MM.1S (cell line): ENCODE measurements around the gene C1orf210.

ENCODE experiments used
- EZH2 ChIP-seq: fragments of 300-600 bp; sonication (generic); optimal IDR thresholded peaks from 2 replicates; pipeline ENCODE3; 2017; ENCODE audit warnings: low read depth, mild to moderate bottlenecking, antibody characterized with exemption, low read length, mixed read lengths
- TF ChIP-seq, protein P1 (sequence below): fragments of 300-600 bp; sonication (generic); IDR thresholded peaks from 2 replicates; pipeline ENCODE4 v1.5.1; 2016; ENCODE audit warnings: antibody characterized with exemption, low read length, mixed read lengths

DNA sequence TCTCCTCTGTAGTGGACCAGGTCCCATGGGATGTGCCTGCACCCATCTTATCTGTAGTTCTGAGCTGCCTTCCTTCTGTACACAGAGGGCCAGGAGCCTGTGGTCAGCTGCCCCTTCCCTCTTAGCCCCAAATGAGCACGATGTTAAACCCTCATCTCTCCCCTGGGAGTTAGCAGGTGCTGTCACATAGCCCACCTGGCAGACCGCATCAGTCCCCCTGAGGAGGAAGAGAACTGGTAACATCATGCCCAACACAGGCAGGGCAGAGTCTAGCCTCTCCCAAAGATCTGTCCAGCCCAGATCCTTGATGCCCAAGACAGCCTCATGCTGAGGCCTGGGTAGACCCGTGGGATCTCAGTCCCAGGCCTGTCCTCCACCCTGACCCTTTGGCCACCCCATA is 20.1 kb upstream of the C1orf210 start:
- TF ChIP-seq, protein P1, sequence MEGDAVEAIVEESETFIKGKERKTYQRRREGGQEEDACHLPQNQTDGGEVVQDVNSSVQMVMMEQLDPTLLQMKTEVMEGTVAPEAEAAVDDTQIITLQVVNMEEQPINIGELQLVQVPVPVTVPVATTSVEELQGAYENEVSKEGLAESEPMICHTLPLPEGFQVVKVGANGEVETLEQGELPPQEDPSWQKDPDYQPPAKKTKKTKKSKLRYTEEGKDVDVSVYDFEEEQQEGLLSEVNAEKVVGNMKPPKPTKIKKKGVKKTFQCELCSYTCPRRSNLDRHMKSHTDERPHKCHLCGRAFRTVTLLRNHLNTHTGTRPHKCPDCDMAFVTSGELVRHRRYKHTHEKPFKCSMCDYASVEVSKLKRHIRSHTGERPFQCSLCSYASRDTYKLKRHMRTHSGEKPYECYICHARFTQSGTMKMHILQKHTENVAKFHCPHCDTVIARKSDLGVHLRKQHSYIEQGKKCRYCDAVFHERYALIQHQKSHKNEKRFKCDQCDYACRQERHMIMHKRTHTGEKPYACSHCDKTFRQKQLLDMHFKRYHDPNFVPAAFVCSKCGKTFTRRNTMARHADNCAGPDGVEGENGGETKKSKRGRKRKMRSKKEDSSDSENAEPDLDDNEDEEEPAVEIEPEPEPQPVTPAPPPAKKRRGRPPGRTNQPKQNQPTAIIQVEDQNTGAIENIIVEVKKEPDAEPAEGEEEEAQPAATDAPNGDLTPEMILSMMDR: no peak
- TF ChIP-seq EZH2: no peak
